ENCODE data around the gene TEX261. TPM values are rescaled to one million over a fixed set of nuclear protein-coding genes. Genes with fewer than 3 reads are reported as not detected.
A peak's percentile ranks its signal among the peaks of the same experiment; 100 is the strongest.
"Not testable (repeated sequence)": the region's sequence is repeated elsewhere in the genome, so short reads cannot be mapped to it uniquely, and the experiment has no call there.

The TEX261 gene
- polyA plus RNA-seq, 5 donors, result 50.9 to 63.9 (median 56.9) TPM

DNA sequence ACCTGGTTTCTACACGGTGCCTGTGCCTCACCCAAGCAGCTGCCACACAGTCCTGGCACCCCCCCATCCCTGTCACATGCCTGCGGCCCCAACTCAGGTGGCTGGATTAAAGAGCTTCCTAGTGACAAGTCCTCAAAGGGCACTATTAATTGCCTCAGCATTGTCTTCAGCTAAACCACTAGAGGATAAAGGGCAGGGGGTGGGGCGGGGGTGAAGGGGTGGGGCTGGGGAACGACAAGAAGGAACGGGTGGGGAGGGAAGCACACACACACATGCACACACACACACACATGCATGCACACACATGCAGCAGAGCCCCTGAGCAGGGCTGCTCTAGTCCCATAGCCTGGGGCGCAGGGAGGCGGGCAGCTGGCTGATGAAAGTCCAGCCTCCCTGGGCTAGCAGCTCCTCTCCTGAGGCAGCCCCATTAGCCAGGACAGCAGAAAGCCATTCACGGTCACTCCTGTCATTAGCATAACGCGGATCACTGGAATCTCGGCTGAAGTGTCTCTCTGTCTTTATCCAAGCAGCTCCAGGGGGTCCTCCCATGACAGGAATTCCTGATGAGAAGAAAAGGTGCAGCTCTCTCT, 7.4 kb upstream of the TEX261 start:
- no peak for DNase-seq

DNA sequence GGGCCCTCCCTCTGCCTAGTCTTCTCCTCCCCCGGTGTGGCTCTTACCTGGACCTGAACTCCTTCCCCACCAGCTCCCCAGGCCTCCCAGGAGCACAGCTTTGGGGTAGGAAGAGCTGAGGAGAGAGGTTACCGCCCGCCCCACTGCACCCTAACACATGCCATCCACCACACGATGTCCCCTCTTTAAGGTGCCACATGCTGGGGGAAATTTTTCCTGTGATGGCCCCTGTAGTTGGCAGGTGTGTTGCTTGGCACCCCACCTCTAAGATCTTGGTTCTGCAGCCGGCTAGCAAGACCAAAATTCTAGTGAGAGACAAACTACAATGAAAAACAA, 6.9 kb upstream of the TEX261 start:
- no peak for DNase-seq

DNA sequence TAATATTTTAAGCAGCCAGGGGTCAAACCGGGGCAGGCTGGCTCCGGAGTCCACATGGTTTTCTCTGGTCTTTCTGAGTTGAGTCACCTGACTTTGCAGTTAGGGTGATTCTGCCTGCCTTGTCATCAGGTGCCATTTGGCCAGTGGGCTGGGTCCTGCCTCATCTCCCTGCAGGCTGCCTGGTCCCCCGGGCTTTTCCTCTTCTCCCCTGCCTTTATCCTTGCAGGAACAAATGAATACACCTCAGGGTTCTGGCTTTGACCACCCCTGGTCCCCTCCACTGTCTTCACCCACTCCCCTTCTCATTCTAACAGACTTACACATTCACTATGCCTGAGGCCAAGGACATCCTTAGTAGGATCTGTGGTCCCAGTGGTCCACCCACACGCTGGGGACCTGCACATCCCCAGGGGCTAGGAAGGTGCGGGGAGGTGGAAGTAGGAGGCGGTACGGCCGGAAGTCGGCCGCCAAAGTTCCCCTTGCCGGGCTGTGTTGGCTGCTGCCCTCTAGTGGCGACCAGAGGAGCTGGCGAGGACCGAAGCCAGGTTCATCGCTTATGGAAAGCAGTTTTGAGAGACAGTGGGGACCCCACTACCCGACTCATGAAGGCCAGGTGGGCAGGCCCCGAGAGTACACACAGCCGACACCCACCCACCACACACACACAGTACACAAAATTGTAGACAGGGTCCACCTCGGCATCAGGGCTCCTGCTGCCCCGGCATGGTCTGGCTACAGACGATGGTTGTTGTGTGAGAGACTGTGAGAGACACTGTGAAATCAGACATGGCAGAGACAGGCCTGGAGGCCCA, 6.3 kb upstream of the TEX261 start:
- peak in 1 of 2 donors; percentile 41 for DNase-seq

DNA sequence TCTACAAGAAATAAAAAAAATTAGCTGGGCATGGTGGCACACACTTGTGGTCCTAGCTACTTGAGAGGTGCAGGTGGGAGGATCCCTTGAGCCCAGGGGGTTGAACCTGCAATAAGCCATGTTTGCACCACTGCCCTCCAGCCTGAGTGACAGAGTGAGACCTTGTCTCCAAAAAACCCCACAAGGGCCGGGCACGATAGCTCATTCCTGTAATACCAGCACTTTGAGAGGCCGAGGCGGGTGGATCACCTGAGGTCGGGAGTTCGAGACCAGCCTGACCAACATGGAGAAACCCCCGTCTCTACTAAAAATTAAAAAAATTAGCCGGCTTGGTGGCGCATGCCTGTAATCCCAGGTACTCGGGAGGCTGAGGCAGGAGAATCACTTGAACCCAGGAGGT, 5.3 kb upstream of the TEX261 start:
- DNase-seq, result not testable (repeated sequence)

DNA sequence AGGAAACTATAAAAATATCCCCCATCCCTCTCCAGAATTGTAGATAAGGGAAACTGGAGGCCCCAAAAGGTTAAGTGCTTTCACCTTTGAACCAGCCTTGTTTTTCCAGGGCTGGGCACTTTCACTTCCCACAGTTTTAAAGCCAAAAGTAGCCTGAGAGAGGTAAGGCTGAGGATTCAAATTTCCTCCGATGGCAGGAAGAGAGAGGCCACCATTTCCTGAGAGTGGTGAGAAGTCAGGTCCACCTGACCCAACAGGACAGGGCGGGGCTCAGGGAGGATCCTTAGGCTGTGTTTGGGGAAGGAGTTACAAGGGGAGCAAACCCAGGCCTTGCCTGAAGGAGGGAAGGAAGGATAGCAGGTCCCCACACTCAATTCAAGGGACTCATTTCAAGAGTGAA, 4.7 kb upstream of the TEX261 start:
- DNase-seq, result no peak

DNA sequence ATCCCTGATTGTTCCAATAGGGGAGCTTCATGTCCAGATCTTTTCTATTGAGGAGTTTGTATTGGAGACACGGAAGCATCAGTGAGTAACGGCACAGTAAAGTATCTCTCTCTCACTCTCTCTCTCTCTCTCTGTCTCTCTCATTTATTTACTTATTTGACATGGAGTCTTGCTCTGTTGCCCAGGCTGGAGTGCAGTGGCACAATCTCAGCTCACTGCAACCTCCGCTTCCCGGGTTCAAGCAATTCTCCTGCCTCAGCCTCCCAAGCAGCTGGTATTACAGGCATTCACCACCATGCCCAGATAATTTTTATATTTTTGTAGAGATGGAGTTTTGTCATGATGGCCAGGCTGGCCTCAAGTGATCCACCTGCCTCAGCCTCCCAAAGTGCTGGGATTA, 4.2 kb upstream of the TEX261 start:
- not testable (repeated sequence) for DNase-seq

DNA sequence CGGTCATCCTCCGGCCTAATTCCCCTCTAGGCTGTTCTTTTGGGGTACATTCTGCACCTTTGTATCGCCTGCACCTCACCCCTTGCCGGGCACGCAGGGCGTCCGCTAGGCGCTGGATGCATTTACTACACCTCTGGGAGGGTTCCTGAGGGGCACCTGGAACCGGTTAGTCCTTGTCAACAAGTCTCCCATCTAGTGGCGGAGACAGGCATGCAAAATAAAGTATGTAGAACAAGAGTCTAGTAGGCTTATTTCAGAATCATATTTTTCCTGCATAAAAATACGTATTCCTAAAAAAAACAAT, 705 bp upstream of the TEX261 start:
- DNase-seq, result no peak

DNA sequence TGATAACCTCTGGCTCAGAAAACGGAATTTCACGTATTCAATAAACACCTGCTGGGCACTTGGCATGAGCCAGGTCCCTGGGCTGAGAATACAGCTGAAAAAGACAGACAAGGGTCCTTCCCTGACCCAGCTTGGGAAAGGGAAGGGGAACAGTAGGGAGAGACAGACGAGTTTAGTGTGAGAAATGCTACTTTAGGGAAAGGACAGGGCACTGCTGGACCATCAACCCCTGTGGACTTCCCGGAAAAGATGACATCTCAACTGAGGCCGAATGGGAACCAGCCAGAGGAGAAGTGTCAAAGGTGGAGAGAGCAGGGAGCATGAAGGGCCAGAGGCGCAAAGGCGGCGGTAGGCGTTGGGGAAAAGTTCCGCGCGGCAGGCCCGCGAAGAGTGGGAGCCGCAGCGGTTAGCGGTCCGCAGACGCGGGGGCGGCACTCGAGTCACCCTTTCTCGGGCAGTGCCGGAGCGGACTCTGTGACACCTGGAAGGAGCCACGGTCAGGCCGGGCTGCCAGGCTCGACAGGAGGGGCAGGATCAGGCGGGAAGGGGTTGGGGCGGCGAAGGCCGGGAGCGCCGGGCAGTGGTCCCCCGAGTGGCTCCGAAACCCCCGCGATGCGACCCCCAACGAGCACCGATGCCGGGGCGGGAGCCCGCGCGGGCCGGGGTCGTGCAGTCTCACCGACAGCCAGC, 519 bp downstream of the TEX261 start:
- DNase-seq, result no peak

DNA sequence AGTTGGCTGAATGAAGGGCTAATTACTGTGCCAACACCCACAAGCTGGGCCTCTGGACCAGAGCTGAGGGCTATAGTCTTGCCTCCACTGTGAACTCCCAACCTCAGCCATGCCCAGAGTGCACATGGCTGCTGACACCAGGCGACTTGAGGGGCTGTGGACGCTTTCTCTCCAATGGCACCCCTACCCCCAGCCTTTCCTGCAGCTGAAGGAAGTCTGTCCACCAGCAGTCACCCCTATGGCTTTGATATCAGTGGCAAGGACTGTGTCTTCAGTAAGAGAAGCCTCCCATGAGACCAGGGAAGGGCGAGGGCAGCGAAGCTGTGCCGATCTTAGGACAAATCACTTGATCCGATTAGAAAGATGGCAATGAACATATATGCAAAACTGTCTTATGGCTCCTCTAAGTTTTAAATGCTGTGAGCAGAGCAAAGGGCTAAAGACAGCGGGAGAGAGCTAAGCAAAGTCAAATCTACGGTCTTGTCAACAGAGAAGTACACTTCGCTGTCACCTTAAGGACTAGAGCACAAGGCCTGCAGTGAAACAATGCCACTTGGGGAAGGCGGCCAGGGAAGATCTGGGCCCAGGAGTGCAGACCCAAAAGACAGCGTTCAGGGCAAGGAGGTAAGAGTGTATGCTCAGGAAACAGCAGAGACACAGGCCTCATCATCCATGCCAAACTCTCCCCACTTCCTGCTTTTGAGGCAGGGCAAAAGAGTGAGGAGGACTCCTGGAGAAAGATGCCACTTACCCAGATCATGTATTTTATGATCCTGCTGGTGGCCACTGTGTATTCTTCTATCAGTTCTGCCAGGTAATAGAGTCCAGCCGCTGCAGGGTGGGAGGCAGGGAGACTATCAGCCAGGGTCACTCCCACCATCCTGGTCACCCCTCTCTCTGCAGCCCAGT, 1.5 kb downstream of the TEX261 start:
- DNase-seq, result no peak

DNA sequence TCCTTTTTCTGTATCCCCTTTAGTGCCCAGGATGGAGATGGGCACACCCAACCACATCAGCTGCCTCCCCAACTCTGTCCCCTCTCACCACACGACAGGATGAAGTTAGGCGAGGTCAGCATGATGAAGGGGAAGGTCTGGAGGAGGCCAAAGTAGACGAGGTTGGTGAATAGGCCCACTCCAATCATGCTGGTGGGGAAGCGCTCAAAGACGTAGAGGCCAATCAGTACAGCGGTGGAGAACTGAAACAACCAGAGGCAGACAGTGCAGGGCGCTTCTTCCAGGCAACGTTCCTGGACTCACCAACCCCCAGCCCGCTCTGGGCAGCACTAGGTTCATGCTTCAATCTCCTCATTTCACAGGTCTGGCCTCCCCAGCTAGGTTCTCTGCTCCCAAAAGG, 2.9 kb downstream of the TEX261 start:
- no peak for DNase-seq

DNA sequence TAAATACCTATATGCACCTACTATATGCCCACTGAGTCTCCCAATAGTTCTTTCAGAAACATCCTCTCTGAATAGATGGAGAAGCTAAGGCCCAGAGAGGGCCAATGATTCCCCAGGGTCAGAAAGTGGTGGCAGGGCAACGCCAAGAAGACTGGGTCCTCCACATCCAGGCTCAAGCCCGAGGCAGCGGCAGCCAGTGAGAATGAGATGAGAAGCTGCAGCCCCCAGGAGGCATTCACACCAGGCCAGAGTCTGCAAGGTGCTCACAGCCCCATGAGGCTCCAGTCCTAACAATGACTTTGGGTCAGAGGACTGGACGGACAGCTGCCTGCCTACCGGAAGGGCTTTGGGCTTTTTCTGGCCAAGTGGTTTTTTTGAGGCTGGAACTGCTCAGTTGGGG, 3.5 kb downstream of the TEX261 start:
- DNase-seq, result no peak

DNA sequence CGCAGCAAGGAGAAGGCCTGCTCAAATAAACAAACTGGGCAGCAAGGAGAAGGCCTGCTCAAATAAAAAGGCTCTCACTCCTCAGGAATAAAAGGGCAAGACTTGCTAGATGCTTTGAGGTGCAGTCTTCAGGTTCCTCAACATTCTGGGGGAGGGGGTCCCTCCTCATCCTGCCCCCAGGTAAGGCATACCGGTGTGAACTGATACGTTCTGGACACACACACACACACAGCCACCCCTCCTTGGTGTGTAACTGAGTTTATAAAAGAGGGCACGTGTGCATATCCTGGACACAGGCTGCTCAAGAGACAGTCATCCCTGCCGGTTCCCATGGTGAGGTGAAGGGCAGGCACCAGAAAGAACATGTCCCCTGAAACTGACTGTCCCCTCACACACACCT, 4.5 kb downstream of the TEX261 start:
- DNase-seq, result no peak

DNA sequence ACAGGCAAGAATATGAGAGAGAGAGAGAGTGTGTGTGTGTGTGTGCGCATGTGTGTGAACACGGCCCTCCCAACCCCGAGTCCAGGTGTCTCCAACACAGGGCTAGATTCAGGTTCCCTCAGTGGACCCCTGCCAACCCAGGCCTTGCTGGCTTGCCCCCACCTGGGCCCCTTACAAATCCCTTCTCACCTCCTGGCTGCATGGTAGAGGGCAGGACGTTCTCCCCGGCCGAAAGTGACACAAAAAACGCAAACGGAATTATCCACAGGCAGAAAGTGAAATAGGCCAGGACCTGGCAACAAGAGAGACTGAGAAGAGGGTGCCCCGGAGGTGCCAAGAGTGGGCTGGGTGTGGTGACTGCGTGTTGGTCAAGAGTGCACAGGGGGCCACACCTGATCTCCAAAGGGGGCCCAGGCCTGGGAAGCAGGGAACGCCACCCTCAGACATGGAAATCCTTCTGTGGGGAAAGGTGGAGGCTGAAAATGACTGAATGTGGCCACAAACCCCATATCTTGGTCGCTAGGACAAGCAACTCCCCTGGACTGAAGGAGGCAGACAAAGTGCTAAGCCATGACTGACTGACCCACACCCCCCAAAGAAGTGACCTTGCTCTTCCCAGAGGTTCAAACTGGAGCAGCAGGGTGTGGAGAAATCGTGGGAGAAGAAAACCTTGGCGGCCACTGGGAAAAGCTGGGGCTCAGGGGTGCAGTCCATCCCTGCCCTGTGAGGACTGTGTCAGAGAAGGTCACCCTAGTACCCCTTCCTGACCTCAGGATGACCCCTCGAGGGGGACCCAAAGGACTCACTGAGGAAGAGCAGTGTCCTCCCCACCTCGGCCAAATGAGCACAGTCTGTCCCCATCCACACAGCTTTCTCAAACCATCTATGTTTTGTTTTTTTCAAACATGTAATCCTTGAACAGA, 5.7 kb downstream of the TEX261 start:
- DNase-seq, result no peak

DNA sequence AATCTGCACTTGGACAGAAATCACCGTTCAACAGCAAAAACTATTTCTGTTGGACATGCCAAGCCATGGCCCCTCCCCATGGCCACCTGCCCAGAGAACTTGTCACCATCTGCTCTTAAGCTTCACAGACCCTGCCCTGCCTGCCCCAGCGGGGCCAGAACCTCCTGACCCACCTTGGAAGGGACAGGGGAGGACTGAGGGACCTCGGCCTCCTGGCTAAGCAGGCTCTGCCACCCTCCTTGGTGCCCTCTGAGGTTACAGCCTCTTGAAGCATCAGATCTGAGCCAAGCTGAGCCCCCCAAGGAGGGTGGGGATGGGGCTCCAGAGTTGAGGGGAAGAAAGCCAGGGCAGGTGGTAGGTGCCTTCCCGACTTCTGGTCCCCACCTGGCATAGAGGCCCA, 6.5 kb downstream of the TEX261 start:
- DNase-seq, result no peak

DNA sequence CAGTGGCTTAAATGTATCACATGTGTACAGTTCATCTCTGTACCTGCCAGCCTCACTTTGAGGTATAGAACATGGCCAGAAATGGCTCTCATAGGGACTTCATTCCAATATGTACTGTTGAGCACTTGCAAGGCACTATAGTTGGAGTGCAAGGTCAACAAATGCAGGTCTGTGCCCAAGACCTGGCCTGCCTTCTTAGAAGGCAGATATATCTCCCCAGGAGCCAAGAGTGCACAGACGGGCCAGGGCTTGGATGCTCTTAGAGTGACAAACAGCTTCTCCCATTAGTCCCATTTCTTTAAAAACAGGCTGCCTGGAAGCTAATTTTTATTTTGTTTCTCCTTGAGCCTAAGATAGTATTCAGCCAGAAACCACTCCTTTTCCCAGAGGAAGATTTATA, 7.3 kb downstream of the TEX261 start:
- DNase-seq, result no peak

DNA sequence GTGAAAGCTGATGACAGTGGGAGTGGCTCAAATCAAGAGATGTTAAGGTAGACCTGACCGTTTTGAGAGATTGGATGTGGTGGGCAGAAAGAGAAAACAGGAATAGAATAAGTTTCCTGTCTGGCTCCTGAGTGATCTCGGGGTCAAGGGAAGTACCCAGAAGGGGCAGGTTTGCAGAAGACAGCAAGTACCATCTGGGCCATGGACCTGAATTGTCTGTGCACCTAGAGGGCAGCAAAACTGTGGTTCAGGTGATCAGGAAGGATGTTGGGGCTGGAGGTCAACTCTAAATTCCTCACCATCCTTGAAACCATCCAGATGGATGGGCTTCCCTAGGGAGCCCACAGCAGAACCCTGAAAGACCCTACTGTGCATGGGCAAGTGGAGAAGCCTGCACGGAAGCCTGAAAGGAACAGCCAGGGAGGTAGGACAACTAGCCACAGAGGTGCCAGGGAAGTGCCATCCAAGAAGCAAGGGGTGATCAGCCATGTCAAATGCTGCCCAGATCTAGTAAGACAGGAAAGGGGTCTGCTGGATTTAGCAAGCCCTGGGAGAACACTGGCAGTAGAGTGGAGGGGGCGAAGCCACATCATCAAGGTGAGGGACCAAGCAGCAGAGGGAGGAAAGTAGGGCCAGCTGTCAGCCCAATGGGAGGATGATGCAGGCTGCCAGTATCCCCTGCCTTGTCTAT, 8.0 kb downstream of the TEX261 start:
- DNase-seq, result no peak

DNA sequence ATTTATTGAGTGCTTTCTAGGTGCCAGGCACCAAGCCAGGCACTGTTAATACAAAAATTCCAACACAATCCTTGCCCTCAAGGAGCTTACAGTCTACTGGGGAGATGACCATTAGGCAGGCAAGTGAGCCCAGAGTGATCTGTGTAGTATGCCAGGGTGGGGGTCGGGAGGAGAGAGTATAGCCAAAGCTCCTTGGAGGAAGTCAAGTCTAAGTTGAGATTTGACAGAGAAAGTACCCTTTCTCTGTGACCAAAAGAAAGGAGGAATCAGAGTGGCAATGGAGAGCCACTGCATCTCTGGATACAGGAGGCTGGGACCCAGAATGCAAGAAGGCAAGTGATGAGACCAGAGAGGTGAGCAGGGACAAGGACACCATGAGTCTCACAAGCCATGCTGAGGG, 8.7 kb downstream of the TEX261 start:
- DNase-seq, result no peak

DNA sequence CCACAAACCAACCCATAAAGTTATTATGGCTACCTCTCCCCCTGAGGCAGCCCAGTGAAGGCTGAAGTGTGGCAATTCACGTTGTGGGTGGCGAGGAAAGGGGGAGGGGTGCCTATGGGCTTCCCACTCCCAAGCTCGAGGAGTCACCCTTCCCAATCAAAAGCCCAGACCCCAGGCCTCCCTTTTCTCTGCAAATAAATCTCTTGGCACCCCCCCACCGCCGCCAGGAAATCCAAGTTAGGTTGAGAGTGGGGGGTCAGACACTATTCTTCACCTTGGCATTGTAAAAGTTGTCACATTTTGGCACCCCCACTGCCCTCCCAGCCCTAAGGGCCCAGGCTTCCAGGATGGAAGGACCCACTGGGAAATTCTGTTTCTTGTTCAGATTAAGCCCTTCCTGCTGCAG, 9.4 kb downstream of the TEX261 start:
- DNase-seq, result no peak

DNA sequence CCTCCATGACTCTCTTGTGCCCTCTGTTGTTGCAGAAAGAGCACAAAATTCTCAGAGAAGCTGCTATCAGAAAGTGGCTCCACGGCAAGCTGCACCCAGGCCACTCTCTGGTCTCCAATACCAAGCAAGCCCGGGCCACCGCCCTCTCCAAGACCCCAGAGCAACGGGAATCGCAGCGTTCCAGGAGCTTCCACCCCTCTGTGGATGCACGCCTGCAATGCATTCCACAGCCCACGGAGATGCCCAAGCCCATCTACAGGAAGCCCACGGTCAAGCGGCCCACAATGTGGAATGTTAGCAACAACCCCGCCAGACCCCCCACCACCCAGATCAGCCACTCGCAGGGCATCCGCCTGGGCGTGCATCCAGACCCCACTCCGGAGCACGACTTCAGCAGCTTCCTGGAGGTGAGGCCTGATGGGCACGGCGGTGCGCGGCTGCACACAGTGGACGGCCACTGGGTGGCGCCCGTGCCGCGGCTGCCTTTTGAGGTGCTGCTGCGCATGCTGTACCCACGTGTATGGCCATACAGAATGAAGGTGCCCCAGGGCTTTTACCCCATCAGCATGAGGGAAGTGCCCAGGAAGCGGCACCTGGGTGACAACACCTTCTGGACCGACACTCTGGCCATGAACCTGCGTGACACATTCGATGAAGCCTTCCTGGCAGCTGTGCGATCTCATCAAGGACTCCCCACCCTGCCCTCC, 9.9 kb downstream of the TEX261 start:
- no peak for DNase-seq

DNA sequence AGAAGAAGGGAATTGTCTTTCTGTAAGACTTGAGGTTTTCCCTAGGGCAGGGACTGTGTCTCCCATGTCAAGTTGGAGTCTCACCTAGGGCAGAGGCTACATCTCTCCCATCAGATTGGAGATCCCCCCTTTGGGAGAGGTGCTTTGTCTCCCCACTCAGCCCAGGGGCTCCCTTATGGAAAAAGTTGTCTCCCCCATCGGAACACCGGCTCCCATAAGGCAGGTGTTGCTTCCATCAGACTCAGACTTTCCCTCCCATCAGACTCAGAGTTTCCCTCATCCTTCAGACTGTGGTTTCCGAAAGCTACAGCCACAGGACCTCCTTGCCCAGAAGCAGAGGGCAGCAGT, 10.5 kb downstream of the TEX261 start:
- DNase-seq, result no peak
